Left lung (tissue), 10 donors: ENCODE measurements around the gene KLF13. TPM values are rescaled to one million over a fixed set of nuclear protein-coding genes. Genes with fewer than 3 reads are reported as not detected.

ENCODE experiments used
- ATAC-seq: fragments of 200-7000 bp; cut with Tn5 transposase; one replicate; pipeline ENCODE4 v1.9.1; 2020; ENCODE audit warnings: moderate library complexity
- DNase-seq, 4 donors: peaks; one replicate each; pipeline ENCODE4 v3.0.0-alpha.2; 2013 to 2020
- H3K27ac ChIP-seq, 2 donors: fragments of 200-600 bp; sonication (generic) in 1 of 2; one replicate each; pipeline versions ENCODE4 v1.5.0 to v1.8.0; 2020 to 2021
- H3K27me3 ChIP-seq, 2 donors: fragments of 200-600 bp; sonication (generic) in 1 of 2; one replicate each; pipeline versions ENCODE4 v1.5.0 to v1.8.0; 2020 to 2021
- H3K36me3 ChIP-seq, 2 donors: fragments of 200-600 bp; sonication (generic) in 1 of 2; one replicate each; pipeline versions ENCODE4 v1.5.0 to v1.8.0; 2020 to 2021
- H3K4me1 ChIP-seq, 2 donors: fragments of 200-600 bp; one replicate each; pipeline ENCODE4 v1.8.0; 2021
- H3K4me3 ChIP-seq, 2 donors: fragments of 200-600 bp; sonication (generic) in 1 of 2; one replicate each; pipeline versions ENCODE4 v1.5.0 to v1.8.0; 2020 to 2021; ENCODE audit warnings: mild to moderate bottlenecking in 1 of 2
- H3K9me3 ChIP-seq, 2 donors: fragments of 200-600 bp; sonication (generic) in 1 of 2; one replicate each; pipeline versions ENCODE4 v1.5.0 to v1.8.0; 2020 to 2021
- intact Hi-C, 2 donors: fragments of 100-400 bp; cut with DNase I; formaldehyde crosslinking; loops; one replicate each; pipeline versions ENCODE4 v1.11.2 to v1.14.2; 2022
- polyA plus RNA-seq, 6 donors: library from polyadenylated mRNA; unstranded; fragments of 120-200 nt; gene quantifications; one replicate each; pipeline ENCODE4 v1.2.1, GENCODE V29; 2013; ENCODE audit not compliant: insufficient read length in 6 of 6
- total RNA-seq, 2 donors: library from RNA; stranded (reverse); fragmentation: NEBNext Ultra II Directional; extraction: Animal tissue kit (Norgen Biotek cat#: 25700); gene quantifications; one replicate each; pipeline ENCODE4 v1.2.1, GENCODE V29; 2021
- TF ChIP-seq, protein P1 (sequence below), 2 donors: fragments of 200-600 bp; sonication (generic) in 1 of 2; IDR thresholded peaks; one replicate each; pipeline versions ENCODE4 v1.5.0 to v1.8.0; 2021; ENCODE audit warnings: antibody characterized with exemption in 2 of 2
- donor health status: DM: no; HTN: yes; CAD: no.
- donor health status: DM: no; HTN: no; CAD: no.

Gene KLF13
- total and polyA plus RNA-seq, 8 donors, result 44.7 to 116 (median 61.4) TPM

DNA sequence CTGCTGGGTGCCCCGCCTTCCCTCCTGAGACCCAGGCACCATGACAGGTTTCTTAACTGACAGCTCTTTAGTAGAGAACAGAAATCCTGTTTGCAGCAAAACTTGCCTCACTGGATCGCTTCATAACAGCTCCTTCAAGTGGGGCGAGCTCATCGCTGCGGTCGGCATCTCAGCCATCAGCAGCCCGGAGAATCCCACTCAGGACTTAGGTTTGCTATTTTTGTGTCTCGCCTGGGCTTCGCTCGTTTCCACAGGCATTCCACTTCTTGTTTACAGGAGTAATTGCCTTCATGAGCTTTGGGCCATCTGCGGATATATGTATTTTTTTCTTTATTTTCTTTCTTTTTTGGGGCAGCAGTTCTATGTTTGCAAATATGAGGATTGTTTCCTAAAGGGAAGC, 15.7 kb downstream of the KLF13 start:
- Histone ChIP-seq H3K4me3 (no peak overlapping the region), H3K4me1 (peaks cover 66 to 100% of the 10 kb centered on the region in 2 donors), H3K27ac (peak overlapping the region in 1 of 2 donors; percentile 85), H3K27me3 (no peaks in the 10 kb centered on the region), H3K36me3 (peaks cover 0 to 12% of the 10 kb centered on the region in 2 donors), H3K9me3 (no peaks in the 10 kb centered on the region)
- TF ChIP-seq, protein P1, sequence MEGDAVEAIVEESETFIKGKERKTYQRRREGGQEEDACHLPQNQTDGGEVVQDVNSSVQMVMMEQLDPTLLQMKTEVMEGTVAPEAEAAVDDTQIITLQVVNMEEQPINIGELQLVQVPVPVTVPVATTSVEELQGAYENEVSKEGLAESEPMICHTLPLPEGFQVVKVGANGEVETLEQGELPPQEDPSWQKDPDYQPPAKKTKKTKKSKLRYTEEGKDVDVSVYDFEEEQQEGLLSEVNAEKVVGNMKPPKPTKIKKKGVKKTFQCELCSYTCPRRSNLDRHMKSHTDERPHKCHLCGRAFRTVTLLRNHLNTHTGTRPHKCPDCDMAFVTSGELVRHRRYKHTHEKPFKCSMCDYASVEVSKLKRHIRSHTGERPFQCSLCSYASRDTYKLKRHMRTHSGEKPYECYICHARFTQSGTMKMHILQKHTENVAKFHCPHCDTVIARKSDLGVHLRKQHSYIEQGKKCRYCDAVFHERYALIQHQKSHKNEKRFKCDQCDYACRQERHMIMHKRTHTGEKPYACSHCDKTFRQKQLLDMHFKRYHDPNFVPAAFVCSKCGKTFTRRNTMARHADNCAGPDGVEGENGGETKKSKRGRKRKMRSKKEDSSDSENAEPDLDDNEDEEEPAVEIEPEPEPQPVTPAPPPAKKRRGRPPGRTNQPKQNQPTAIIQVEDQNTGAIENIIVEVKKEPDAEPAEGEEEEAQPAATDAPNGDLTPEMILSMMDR (IDR thresholded peaks at IDR 0.05), result no peak
- ATAC-seq (no peak), DNase-seq (no peak)
- intact Hi-C loops, result no loop called here

DNA sequence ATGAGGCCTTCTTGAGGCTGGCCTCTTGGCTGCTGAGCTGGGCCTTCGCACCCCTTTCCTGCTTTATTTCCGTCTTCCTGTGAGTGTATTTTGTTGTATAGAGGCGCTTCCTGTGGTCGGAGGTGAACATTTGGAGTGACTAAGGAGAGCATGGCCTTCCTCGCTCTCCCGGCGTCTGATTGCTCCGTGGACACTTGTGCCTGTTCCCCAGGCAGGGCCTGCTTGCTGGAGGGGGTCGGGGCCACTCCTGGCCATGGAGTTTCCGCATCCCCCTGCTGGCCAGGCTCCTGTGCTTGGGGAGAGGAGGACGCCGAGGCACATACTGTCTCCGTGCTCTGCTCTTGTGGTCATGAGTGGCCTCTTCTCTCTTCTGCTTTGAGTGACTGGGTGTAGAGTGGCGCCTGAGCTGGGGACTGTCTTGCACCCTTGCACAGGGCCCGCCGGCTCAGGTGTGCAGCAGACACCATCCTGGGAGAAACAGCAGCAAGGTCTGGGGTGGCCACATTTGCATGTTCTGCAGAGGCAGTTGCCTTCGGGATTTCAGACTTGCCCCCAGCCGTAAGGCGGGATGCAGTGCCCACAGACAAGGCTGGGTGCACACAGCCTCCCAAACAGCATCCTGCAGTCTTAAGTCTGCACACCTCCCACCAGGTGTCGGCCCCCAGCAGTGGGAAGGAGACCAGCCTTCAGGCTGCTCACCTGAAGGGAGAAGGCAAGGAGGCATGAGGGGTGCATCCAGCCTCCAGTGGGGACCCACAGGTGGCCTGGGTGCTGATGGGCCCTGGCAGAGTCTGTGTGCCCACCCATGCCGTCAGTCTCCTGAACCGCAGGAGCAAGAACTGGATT, 16.4 kb downstream of the KLF13 start:
- Histone ChIP-seq H3K27me3 (no peaks in the 10 kb centered on the region), H3K4me3 (no peak overlapping the region), H3K27ac (peak overlapping the region in 1 of 2 donors; percentile 85), H3K4me1 (peaks cover 60 to 100% of the 10 kb centered on the region in 2 donors), H3K36me3 (peaks cover 0 to 16% of the 10 kb centered on the region in 2 donors), H3K9me3 (no peaks in the 10 kb centered on the region)
- TF ChIP-seq, protein P1 (IDR thresholded peaks at IDR 0.05), result no peak
- intact Hi-C loops, result no loop called here
- ATAC-seq (no peak), DNase-seq (no peak)

DNA sequence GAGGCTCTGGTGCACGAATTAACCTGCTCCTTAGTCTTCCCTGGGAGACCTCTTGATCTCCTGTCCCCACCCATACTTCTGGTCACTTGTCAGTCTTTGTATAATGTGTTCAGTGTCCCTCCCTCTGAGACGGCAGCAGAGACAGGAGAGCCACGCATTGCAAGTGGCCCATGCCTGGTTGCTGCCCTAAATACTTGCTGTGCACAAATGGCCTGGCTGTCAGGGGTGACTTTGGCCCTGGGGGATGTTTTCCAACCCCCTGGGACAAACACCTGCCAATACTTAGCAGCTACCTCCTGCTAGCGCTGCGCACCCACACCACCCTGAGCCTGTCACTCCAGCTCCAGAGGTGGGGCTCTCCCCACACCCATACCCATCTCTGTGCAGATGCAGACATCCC, 17.2 kb downstream of the KLF13 start:
- Histone ChIP-seq H3K27me3 (no peaks in the 10 kb centered on the region), H3K4me1 (peaks cover 52 to 100% of the 10 kb centered on the region in 2 donors), H3K36me3 (peaks cover 0 to 23% of the 10 kb centered on the region in 2 donors), H3K4me3 (no peak overlapping the region), H3K9me3 (no peaks in the 10 kb centered on the region), H3K27ac (peak overlapping the region; percentile 57 to 85)
- TF ChIP-seq, protein P1 (IDR thresholded peaks at IDR 0.05), result no peak
- peak; percentile 54 for ATAC-seq
- intact Hi-C loops, result no loop called here
- DNase-seq, result peak in 1 of 4 donors; percentile 30

DNA sequence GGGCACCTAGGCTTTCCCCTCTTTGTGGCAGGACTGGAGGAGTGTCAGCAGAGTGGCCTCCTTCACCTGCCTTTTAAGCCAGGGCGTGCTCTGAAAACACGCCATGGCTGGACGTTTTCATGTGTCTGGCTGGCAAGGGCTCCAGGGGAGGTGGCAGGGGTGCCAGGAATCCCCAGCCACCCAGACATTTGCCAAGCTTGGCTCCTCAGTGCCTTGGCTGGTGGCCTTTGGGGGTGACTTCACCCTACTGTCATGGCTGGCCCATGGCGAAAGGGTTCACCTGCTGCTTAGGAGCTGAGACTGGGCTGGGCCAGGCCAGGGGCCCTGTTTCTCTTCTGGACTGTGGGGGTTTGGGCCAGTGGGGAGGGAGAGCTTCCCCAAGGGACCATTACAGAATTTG, 17.6 kb downstream of the KLF13 start:
- Histone ChIP-seq H3K27ac (peak overlapping the region; percentile 57 to 85), H3K27me3 (no peaks in the 10 kb centered on the region), H3K36me3 (peaks cover 0 to 23% of the 10 kb centered on the region in 2 donors), H3K9me3 (no peaks in the 10 kb centered on the region), H3K4me3 (no peak overlapping the region), H3K4me1 (peaks cover 47 to 100% of the 10 kb centered on the region in 2 donors)
- TF ChIP-seq, protein P1 (IDR thresholded peaks at IDR 0.05), result no peak
- DNase-seq (peak in 1 of 4 donors; percentile 26), ATAC-seq (no peak)
- intact Hi-C loops, result no loop called here

DNA sequence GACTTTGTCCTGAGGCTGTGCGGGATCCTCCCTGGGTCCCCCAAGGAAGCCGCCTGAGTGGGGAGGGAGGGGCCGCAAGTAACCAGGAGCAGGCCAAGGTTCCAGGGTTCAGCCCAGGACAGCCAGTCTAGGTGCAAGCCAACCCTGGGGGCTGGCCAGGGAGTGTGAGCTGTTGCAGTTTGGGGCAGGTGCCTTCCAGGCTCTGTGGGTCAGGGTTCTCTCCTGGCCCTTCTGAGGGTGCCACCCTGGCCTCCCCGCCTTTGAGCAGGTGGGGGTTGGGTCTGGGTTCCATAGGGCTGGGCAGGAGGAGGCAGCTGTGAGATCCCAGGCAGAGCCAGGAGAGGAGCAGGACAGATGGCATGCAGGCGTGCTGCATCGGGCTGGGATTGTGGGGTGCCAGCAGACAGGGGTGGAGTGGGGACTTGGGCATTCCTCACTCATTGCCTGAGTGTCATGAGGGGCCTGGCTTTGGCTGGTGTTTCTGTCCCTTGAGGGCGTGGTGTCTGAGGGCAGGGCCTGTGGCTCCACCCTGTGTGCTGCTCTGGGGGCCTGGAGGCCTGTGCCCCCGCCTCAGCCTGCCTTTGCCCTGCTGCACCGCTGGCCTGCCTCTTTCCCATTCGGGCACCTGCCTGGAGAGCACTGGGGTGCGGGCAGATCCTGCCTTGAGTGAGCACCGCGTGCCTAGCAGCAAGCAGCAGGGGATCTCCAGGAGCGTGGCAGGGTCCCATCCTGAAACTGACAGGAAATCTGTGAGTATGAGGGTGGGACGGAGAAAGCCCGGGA, 18.4 kb downstream of the KLF13 start:
- peak in 1 of 4 donors; percentile 36 for DNase-seq
- peaks cover 45 to 99% of the 10 kb centered on the region in 2 donors for H3K4me1 ChIP-seq
- intact Hi-C loops, result no loop called here
- H3K27ac ChIP-seq, result peak overlapping the region; percentile 33 to 85
- H3K4me3 ChIP-seq, result peak overlapping the region in 1 of 2 donors; percentile 6
- TF ChIP-seq, protein P1 (IDR thresholded peaks at IDR 0.05), result no peak
- H3K36me3 ChIP-seq, result peaks cover 0 to 16% of the 10 kb centered on the region in 2 donors
- ATAC-seq, result peak; percentile 23
- no peaks in the 10 kb centered on the region for H3K9me3 ChIP-seq
- no peaks in the 10 kb centered on the region for H3K27me3 ChIP-seq
